GM23338 (cell line): ENCODE data around the gene DPH2. TPM values are rescaled to one million over a fixed set of nuclear protein-coding genes. Genes with fewer than 3 reads are reported as not detected.

ENCODE experiments used
- ATAC-seq: fragments of 200-7000 bp; cut with Tn5 transposase; 3 replicates; pipeline ENCODE4 v1.9.1; 2020
- DNase-seq: peaks from one replicate; pipeline ENCODE4 v3.0.0-alpha.2; 2015; ENCODE audit warnings: low spot score
- H2AFZ ChIP-seq: fragments of 200-600 bp; sonication (generic); 2 replicates; pipeline ENCODE4 v1.8.0; 2016; ENCODE audit warnings: antibody characterized with exemption, mild to moderate bottlenecking, moderate library complexity
- H3F3A ChIP-seq: fragments of 200-600 bp; sonication (generic); replicated peaks from 2 replicates; pipeline ENCODE4 v1.8.0; 2017; ENCODE audit warnings: antibody characterized with exemption, mixed run types, low read depth
- H3K27ac ChIP-seq: fragments of 200-600 bp; sonication (generic); 2 replicates; pipeline ENCODE4 v1.6.1; 2016; ENCODE audit warnings: low read depth
- H3K27me3 ChIP-seq: fragments of 200-600 bp; sonication (generic); 2 replicates; pipeline ENCODE4 v1.8.0; 2016; ENCODE audit warnings: mild to moderate bottlenecking, mixed run types, moderate library complexity; ENCODE audit not compliant: insufficient read depth
- H3K36me3 ChIP-seq: fragments of 200-600 bp; sonication (generic); 2 replicates; pipeline ENCODE4 v1.8.0; 2016; ENCODE audit warnings: mild to moderate bottlenecking; ENCODE audit not compliant: insufficient read depth
- H3K4me1 ChIP-seq: fragments of 200-600 bp; sonication (generic); 2 replicates; pipeline ENCODE4 v1.8.0; 2016; ENCODE audit warnings: mild to moderate bottlenecking, moderate library complexity; ENCODE audit not compliant: insufficient read depth
- H3K4me2 ChIP-seq: fragments of 200-600 bp; sonication (generic); 2 replicates; pipeline ENCODE4 v1.7.1; 2017; ENCODE audit warnings: mixed run types
- H3K4me3 ChIP-seq: fragments of 200-600 bp; sonication (generic); 2 replicates; pipeline ENCODE4 v1.6.1; 2016; ENCODE audit warnings: mixed run types
- H3K79me2 ChIP-seq: fragments of 200-600 bp; sonication (generic); replicated peaks from 2 replicates; pipeline ENCODE4 v1.8.0; 2017; ENCODE audit warnings: mild to moderate bottlenecking; ENCODE audit not compliant: insufficient read depth
- H3K9me2 ChIP-seq: fragments of 200-600 bp; sonication (generic); 2 replicates; pipeline ENCODE4 v1.8.0; 2017; ENCODE audit not compliant: insufficient read depth
- H4K20me1 ChIP-seq: fragments of 200-600 bp; sonication (generic); replicated peaks from 2 replicates; pipeline ENCODE4 v1.8.0; 2017; ENCODE audit warnings: mild to moderate bottlenecking; ENCODE audit not compliant: insufficient read depth
- H3K27ac Mint-ChIP-seq: 2 replicates; pipeline ENCODE4 v1.8.0; 2020; ENCODE audit warnings: inconsistent platforms, mild to moderate bottlenecking, moderate library complexity, mixed read lengths
- H3K27me3 Mint-ChIP-seq: 3 replicates; pipeline ENCODE4 v1.8.0; 2022; ENCODE audit warnings: low read depth, mild to moderate bottlenecking, moderate library complexity, mixed read lengths, inconsistent platforms; ENCODE audit not compliant: insufficient read depth, poor library complexity
- H3K36me3 Mint-ChIP-seq: 3 replicates; pipeline ENCODE4 v1.8.0; 2021; ENCODE audit warnings: low read depth, mild to moderate bottlenecking, inconsistent platforms, moderate library complexity, mixed read lengths
- H3K4me1 Mint-ChIP-seq: 3 replicates; pipeline ENCODE4 v1.8.0; 2020; ENCODE audit warnings: mild to moderate bottlenecking, inconsistent platforms, mixed read lengths
- H3K4me3 Mint-ChIP-seq: 3 replicates; pipeline ENCODE4 v1.8.0; 2021; ENCODE audit warnings: moderate library complexity, mild to moderate bottlenecking, inconsistent platforms, mixed read lengths
- H3K9me3 Mint-ChIP-seq: 3 replicates; pipeline ENCODE4 v1.8.0; 2020; ENCODE audit warnings: moderate library complexity, mild to moderate bottlenecking, inconsistent platforms, mixed read lengths
- CREB1 ChIP-seq: fragments of 250-450 bp; sonication (Bioruptor Pico); IDR thresholded peaks from 2 replicates; pipeline ENCODE4 v1.5.0; 2020; ENCODE audit warnings: low read depth, mild to moderate bottlenecking, moderate library complexity
- EZH2 ChIP-seq: fragments of 200-600 bp; sonication (generic); IDR thresholded peaks from one replicate; pipeline ENCODE4 v1.8.0; 2017; ENCODE audit warnings: antibody characterized with exemption, mild to moderate bottlenecking, low read depth; ENCODE audit not compliant: unreplicated experiment
- EZH2phosphoT487 ChIP-seq: fragments of 200-600 bp; sonication (generic); IDR thresholded peaks from one replicate; pipeline ENCODE4 v1.8.1; 2018; ENCODE audit warnings: antibody characterized with exemption; ENCODE audit not compliant: unreplicated experiment
- JUNB ChIP-seq: IDR thresholded peaks from one replicate; pipeline ENCODE4 v1.6.1; 2016; ENCODE audit warnings: antibody characterized with exemption; ENCODE audit not compliant: unreplicated experiment
- NANOG ChIP-seq: IDR thresholded peaks from 2 replicates; pipeline ENCODE4 v1.6.1; 2016; ENCODE audit warnings: antibody characterized with exemption, borderline replicate concordance
- POLR2AphosphoS5 ChIP-seq: IDR thresholded peaks from 2 replicates; pipeline ENCODE4 v1.6.1; 2016; ENCODE audit warnings: antibody characterized with exemption, low read depth
- STAT1 ChIP-seq: IDR thresholded peaks from one replicate; pipeline ENCODE4 v1.6.1; 2016; ENCODE audit warnings: antibody characterized with exemption; ENCODE audit not compliant: unreplicated experiment
- ZNF114 ChIP-seq: fragments of 250-450 bp; sonication (Bioruptor Pico); IDR thresholded peaks from 2 replicates; pipeline ENCODE4 v1.5.0; 2020; ENCODE audit warnings: mild to moderate bottlenecking, moderate library complexity
- ZNF331 ChIP-seq: fragments of 250-450 bp; sonication (Bioruptor Pico); IDR thresholded peaks from 2 replicates; pipeline ENCODE4 v1.5.0; 2020; ENCODE audit warnings: low read depth, mild to moderate bottlenecking, moderate library complexity
- polyA plus RNA-seq: library from polyadenylated mRNA; unstranded; fragments of >200 nt; fragmentation: Nextera tagmentation; extraction: Ambion mirVana; gene quantifications from 2 replicates; pipeline ENCODE4 v1.2.1, GENCODE V29; 2016
- total RNA-seq: library from RNA; depleted of rRNA; stranded (reverse); fragments of >200 nt; shearing (Covaris generic); gene quantifications from 2 replicates; pipeline ENCODE4 v1.2.3, GENCODE V29; 2014
- TF ChIP-seq, protein P1 (sequence below): IDR thresholded peaks from one replicate; pipeline ENCODE4 v1.6.1; 2018; ENCODE audit warnings: antibody characterized with exemption; ENCODE audit not compliant: unreplicated experiment
- TF ChIP-seq, protein P2 (sequence below), 2 experiments: fragments of 200-600 bp in 1 of 2; sonication (generic) in 1 of 2; conservative IDR thresholded peaks; 2 replicates each; pipeline versions ENCODE4 v1.5.1 to v1.6.1; 2016 to 2017; ENCODE audit warnings: antibody characterized with exemption in 2 of 2, low read depth in 2 of 2, mild to moderate bottlenecking in 2 of 2, moderate library complexity in 1 of 2
- TF ChIP-seq, protein P3 (sequence below): fragments of 250-450 bp; sonication (Bioruptor Pico); IDR thresholded peaks from 2 replicates; pipeline ENCODE4 v1.5.0; 2020; ENCODE audit warnings: mild to moderate bottlenecking, moderate library complexity
- TF ChIP-seq, protein P4 (sequence below): IDR thresholded peaks from 2 replicates; pipeline ENCODE4 v1.6.1; 2016; ENCODE audit warnings: antibody characterized with exemption

Gene DPH2
- total and polyA plus RNA-seq, 2 experiments from 2014 or later = 32.1 to 90.3 TPM

GRCh38 chr1:43945674-43946235 is 24.1 kb upstream of the DPH2 start:
- TF ChIP-seq JUNB (no peak), POLR2AphosphoS5 (no peak), ZNF114 (CRISPR knock-in tag) (no peak), CREB1 (CRISPR knock-in tag) (no peak), ZNF331 (CRISPR knock-in tag) (no peak), EZH2phosphoT487 (no peak), STAT1 (no peak), EZH2 (no peak), NANOG (no peak)
- TF ChIP-seq, protein P1, sequence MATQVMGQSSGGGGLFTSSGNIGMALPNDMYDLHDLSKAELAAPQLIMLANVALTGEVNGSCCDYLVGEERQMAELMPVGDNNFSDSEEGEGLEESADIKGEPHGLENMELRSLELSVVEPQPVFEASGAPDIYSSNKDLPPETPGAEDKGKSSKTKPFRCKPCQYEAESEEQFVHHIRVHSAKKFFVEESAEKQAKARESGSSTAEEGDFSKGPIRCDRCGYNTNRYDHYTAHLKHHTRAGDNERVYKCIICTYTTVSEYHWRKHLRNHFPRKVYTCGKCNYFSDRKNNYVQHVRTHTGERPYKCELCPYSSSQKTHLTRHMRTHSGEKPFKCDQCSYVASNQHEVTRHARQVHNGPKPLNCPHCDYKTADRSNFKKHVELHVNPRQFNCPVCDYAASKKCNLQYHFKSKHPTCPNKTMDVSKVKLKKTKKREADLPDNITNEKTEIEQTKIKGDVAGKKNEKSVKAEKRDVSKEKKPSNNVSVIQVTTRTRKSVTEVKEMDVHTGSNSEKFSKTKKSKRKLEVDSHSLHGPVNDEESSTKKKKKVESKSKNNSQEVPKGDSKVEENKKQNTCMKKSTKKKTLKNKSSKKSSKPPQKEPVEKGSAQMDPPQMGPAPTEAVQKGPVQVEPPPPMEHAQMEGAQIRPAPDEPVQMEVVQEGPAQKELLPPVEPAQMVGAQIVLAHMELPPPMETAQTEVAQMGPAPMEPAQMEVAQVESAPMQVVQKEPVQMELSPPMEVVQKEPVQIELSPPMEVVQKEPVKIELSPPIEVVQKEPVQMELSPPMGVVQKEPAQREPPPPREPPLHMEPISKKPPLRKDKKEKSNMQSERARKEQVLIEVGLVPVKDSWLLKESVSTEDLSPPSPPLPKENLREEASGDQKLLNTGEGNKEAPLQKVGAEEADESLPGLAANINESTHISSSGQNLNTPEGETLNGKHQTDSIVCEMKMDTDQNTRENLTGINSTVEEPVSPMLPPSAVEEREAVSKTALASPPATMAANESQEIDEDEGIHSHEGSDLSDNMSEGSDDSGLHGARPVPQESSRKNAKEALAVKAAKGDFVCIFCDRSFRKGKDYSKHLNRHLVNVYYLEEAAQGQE = no peak
- TF ChIP-seq, protein P2, sequence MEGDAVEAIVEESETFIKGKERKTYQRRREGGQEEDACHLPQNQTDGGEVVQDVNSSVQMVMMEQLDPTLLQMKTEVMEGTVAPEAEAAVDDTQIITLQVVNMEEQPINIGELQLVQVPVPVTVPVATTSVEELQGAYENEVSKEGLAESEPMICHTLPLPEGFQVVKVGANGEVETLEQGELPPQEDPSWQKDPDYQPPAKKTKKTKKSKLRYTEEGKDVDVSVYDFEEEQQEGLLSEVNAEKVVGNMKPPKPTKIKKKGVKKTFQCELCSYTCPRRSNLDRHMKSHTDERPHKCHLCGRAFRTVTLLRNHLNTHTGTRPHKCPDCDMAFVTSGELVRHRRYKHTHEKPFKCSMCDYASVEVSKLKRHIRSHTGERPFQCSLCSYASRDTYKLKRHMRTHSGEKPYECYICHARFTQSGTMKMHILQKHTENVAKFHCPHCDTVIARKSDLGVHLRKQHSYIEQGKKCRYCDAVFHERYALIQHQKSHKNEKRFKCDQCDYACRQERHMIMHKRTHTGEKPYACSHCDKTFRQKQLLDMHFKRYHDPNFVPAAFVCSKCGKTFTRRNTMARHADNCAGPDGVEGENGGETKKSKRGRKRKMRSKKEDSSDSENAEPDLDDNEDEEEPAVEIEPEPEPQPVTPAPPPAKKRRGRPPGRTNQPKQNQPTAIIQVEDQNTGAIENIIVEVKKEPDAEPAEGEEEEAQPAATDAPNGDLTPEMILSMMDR (conservative IDR thresholded peaks at IDR 0.05; ENCODE audit: low read depth in 2 of 2) = no peak
- TF ChIP-seq, protein P3, sequence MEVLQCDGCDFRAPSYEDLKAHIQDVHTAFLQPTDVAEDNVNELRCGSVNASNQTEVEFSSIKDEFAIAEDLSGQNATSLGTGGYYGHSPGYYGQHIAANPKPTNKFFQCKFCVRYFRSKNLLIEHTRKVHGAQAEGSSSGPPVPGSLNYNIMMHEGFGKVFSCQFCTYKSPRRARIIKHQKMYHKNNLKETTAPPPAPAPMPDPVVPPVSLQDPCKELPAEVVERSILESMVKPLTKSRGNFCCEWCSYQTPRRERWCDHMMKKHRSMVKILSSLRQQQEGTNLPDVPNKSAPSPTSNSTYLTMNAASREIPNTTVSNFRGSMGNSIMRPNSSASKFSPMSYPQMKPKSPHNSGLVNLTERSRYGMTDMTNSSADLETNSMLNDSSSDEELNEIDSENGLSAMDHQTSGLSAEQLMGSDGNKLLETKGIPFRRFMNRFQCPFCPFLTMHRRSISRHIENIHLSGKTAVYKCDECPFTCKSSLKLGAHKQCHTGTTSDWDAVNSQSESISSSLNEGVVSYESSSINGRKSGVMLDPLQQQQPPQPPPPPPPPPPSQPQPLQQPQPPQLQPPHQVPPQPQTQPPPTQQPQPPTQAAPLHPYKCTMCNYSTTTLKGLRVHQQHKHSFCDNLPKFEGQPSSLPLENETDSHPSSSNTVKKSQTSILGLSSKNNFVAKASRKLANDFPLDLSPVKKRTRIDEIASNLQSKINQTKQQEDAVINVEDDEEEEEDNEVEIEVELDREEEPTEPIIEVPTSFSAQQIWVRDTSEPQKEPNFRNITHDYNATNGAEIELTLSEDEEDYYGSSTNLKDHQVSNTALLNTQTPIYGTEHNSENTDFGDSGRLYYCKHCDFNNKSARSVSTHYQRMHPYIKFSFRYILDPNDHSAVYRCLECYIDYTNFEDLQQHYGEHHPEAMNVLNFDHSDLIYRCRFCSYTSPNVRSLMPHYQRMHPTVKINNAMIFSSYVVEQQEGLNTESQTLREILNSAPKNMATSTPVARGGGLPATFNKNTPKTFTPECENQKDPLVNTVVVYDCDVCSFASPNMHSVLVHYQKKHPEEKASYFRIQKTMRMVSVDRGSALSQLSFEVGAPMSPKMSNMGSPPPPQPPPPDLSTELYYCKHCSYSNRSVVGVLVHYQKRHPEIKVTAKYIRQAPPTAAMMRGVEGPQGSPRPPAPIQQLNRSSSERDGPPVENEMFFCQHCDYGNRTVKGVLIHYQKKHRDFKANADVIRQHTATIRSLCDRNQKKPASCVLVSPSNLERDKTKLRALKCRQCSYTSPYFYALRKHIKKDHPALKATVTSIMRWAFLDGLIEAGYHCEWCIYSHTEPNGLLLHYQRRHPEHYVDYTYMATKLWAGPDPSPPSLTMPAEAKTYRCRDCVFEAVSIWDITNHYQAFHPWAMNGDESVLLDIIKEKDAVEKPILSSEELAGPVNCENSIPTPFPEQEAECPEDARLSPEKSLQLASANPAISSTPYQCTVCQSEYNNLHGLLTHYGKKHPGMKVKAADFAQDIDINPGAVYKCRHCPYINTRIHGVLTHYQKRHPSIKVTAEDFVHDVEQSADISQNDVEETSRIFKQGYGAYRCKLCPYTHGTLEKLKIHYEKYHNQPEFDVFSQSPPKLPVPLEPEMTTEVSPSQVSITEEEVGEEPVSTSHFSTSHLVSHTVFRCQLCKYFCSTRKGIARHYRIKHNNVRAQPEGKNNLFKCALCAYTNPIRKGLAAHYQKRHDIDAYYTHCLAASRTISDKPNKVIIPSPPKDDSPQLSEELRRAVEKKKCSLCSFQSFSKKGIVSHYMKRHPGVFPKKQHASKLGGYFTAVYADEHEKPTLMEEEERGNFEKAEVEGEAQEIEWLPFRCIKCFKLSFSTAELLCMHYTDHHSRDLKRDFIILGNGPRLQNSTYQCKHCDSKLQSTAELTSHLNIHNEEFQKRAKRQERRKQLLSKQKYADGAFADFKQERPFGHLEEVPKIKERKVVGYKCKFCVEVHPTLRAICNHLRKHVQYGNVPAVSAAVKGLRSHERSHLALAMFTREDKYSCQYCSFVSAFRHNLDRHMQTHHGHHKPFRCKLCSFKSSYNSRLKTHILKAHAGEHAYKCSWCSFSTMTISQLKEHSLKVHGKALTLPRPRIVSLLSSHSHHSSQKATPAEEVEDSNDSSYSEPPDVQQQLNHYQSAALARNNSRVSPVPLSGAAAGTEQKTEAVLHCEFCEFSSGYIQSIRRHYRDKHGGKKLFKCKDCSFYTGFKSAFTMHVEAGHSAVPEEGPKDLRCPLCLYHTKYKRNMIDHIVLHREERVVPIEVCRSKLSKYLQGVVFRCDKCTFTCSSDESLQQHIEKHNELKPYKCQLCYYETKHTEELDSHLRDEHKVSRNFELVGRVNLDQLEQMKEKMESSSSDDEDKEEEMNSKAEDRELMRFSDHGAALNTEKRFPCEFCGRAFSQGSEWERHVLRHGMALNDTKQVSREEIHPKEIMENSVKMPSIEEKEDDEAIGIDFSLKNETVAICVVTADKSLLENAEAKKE = no peak
- TF ChIP-seq, protein P4, sequence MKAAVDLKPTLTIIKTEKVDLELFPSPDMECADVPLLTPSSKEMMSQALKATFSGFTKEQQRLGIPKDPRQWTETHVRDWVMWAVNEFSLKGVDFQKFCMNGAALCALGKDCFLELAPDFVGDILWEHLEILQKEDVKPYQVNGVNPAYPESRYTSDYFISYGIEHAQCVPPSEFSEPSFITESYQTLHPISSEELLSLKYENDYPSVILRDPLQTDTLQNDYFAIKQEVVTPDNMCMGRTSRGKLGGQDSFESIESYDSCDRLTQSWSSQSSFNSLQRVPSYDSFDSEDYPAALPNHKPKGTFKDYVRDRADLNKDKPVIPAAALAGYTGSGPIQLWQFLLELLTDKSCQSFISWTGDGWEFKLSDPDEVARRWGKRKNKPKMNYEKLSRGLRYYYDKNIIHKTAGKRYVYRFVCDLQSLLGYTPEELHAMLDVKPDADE = no peak
- ATAC-seq = no peak
- Histone ChIP-seq H4K20me1 (no peaks in the 10 kb centered on the region; the same call in 1 of the 2 replicates), H3K79me2 (no peaks in the 10 kb centered on the region; the same call in 1 of the 2 replicates), H3K27me3 (no peaks in the 10 kb centered on the region), H3K27ac (no peak overlapping the region), H3K36me3 (no peaks in the 10 kb centered on the region), H3K4me2 (peak overlapping the region; percentile 97), H3F3A (0 out of 2 replicates have a peak, but pooled peaks cover 7% of the 10 kb centered on the region), H2AFZ (peak overlapping the region; percentile 60; the same call in 1 of the 2 replicates), H3K9me2 (no peaks in the 10 kb centered on the region), H3K4me3 (peak overlapping the region; percentile 88), H3K4me1 (peaks cover 5% of the 10 kb centered on the region)
- Mint-ChIP-seq H3K4me1 (peaks cover 31% of the 10 kb centered on the region), H3K27ac (peak overlapping the region; percentile 81; the same call in 1 of the 2 replicates), H3K9me3 (no peaks in the 10 kb centered on the region), H3K36me3 (no peaks in the 10 kb centered on the region; the same call in 2 of the 3 replicates), H3K4me3 (peak overlapping the region; percentile 88), H3K27me3 (peaks cover 6% of the 10 kb centered on the region)
- DNase-seq = no peak
